H1 (cell line): ENCODE results near the gene SCD.

Source experiments
- ATF3 ChIP-seq: IDR thresholded peaks from 2 replicates; pipeline ENCODE4 v1.6.1; 2011; ENCODE audit warnings: low read depth, mild to moderate bottlenecking, low read length; ENCODE audit not compliant: insufficient read depth
- E2F6 ChIP-seq: IDR thresholded peaks from 2 replicates; pipeline ENCODE4 v1.6.1; 2012; ENCODE audit warnings: inconsistent platforms
- GTF2F1 ChIP-seq: IDR thresholded peaks from 2 replicates; pipeline ENCODE4 v1.6.1; 2012; ENCODE audit warnings: low read depth, low read length, improper control_type of control experiment, borderline replicate concordance
- MAFK ChIP-seq: IDR thresholded peaks from 2 replicates; pipeline ENCODE4 v1.6.1; 2012; ENCODE audit warnings: low read depth, mild to moderate bottlenecking, improper control_type of control experiment, low read length
- POLR2A ChIP-seq, 2 experiments: IDR thresholded peaks; 1 replicate in 1 of 2; 2 replicates in 1 of 2; pipeline ENCODE4 v1.6.1; 2011; ENCODE audit warnings: low read depth in 2 of 2, low read length in 2 of 2, mild to moderate bottlenecking in 2 of 2; ENCODE audit errors: control extremely low read depth in 1 of 2
- POLR2AphosphoS5 ChIP-seq: IDR thresholded peaks from 2 replicates; pipeline ENCODE4 v1.6.1; 2011; ENCODE audit warnings: low read depth, low read length
- SRF ChIP-seq: IDR thresholded peaks from 2 replicates; pipeline ENCODE4 v1.6.1; 2011; ENCODE audit warnings: mild to moderate bottlenecking, low read depth, low read length, moderate library complexity
- TF ChIP-seq, protein P1 (sequence below): IDR thresholded peaks from 2 replicates; pipeline ENCODE4 v1.6.1; 2012; ENCODE audit warnings: inconsistent platforms
- TF ChIP-seq, protein P2 (sequence below), 3 experiments: IDR thresholded peaks; 1 replicate in 2 of 3; 2 replicates in 1 of 3; pipeline versions ENCODE4 v1.5.1 to v1.6.1; 2011; ENCODE audit warnings: low read length in 3 of 3, mild to moderate bottlenecking in 3 of 3, inconsistent platforms in 2 of 3, low read depth in 1 of 3, moderate library complexity in 1 of 3; ENCODE audit not compliant: insufficient read depth in 1 of 3; ENCODE audit errors: control extremely low read depth in 1 of 3

GRCh38 chr10:100364175-100364574 is 17.1 kb downstream of the SCD start:
- TF ChIP-seq SRF (no peak), POLR2A (IDR thresholded peaks at IDR 0.05; ENCODE audit: control extremely low read depth in 1 of 2, low read depth in 2 of 2, low read length in 2 of 2) (no peak), MAFK (no peak), ATF3 (no peak), GTF2F1 (no peak), E2F6 (no peak), POLR2AphosphoS5 (no peak; the same call in 1 of the 2 replicates)
- TF ChIP-seq, protein P1, sequence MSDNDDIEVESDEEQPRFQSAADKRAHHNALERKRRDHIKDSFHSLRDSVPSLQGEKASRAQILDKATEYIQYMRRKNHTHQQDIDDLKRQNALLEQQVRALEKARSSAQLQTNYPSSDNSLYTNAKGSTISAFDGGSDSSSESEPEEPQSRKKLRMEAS, result no peak
- TF ChIP-seq, protein P2, sequence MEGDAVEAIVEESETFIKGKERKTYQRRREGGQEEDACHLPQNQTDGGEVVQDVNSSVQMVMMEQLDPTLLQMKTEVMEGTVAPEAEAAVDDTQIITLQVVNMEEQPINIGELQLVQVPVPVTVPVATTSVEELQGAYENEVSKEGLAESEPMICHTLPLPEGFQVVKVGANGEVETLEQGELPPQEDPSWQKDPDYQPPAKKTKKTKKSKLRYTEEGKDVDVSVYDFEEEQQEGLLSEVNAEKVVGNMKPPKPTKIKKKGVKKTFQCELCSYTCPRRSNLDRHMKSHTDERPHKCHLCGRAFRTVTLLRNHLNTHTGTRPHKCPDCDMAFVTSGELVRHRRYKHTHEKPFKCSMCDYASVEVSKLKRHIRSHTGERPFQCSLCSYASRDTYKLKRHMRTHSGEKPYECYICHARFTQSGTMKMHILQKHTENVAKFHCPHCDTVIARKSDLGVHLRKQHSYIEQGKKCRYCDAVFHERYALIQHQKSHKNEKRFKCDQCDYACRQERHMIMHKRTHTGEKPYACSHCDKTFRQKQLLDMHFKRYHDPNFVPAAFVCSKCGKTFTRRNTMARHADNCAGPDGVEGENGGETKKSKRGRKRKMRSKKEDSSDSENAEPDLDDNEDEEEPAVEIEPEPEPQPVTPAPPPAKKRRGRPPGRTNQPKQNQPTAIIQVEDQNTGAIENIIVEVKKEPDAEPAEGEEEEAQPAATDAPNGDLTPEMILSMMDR (IDR thresholded peaks at IDR 0.05; ENCODE audit: control extremely low read depth in 1 of 3, insufficient read depth in 1 of 3, low read depth in 1 of 3, low read length in 3 of 3), result no peak
